Parathyroid adenoma (tissue), 2 donors: ENCODE measurements around the gene SMARCD1.

Source experiments
- H2AFZ ChIP-seq: fragments of 300-600 bp; sonication (generic); one replicate; pipeline ENCODE4 v1.7.0; 2017; ENCODE audit warnings: antibody characterized with exemption, mild to moderate bottlenecking
- H3K27ac ChIP-seq: fragments of 300-600 bp; sonication (generic); one replicate; pipeline ENCODE4 v1.7.0; 2017
- H3K27me3 ChIP-seq: fragments of 300-600 bp; sonication (generic); one replicate; pipeline ENCODE4 v1.7.0; 2017; ENCODE audit warnings: low read length; ENCODE audit not compliant: control insufficient read depth, insufficient read depth
- H3K36me3 ChIP-seq: fragments of 300-600 bp; sonication (generic); one replicate; pipeline ENCODE4 v1.7.0; 2017; ENCODE audit warnings: low read length; ENCODE audit not compliant: control insufficient read depth, insufficient read depth
- H3K4me1 ChIP-seq: fragments of 300-600 bp; sonication (generic); one replicate; pipeline ENCODE4 v1.7.0; 2017; ENCODE audit warnings: control low read depth
- H3K4me2 ChIP-seq: fragments of 300-600 bp; sonication (generic); one replicate; pipeline ENCODE4 v1.7.0; 2017; ENCODE audit warnings: low read length
- H3K4me3 ChIP-seq: fragments of 300-600 bp; sonication (generic); one replicate; pipeline ENCODE4 v1.7.0; 2017; ENCODE audit warnings: low read depth, low read length
- H3K79me2 ChIP-seq: fragments of 300-600 bp; sonication (generic); one replicate; pipeline ENCODE4 v1.7.0; 2017; ENCODE audit warnings: control low read depth
- H3K9ac ChIP-seq: fragments of 300-600 bp; sonication (generic); one replicate; pipeline ENCODE4 v1.7.0; 2017; ENCODE audit warnings: mild to moderate bottlenecking
- H3K9me3 ChIP-seq: fragments of 300-600 bp; sonication (generic); one replicate; pipeline ENCODE4 v1.7.0; 2017; ENCODE audit warnings: low read length; ENCODE audit not compliant: control insufficient read depth
- CTCF ChIP-seq: fragments of 300-600 bp; sonication (generic); IDR thresholded peaks from one replicate; pipeline ENCODE4 v1.7.0; 2017; ENCODE audit warnings: antibody characterized with exemption, mild to moderate bottlenecking
- donor health status: primary hyperparathyroidism.

SMARCD1 gene

GRCh38 chr12:50084775-50085614 lies at the start of gene SMARCD1:
SMARCD1 (plus strand) TSS chr12:50085342; CDS start chr12:50085370, 28 bp downstream.
- no peaks in the 10 kb centered on the region for H3K9me3 ChIP-seq
- H3K9ac ChIP-seq: peak within 1 kb of the TSS; percentile 68
- H3K36me3 ChIP-seq: no peaks in the 10 kb centered on the region
- peak within 1 kb of the TSS; percentile 73 for H3K4me2 ChIP-seq
- H3K27ac ChIP-seq: peak within 1 kb of the TSS; percentile 93
- peak within 1 kb of the TSS; percentile 79 for H3K4me3 ChIP-seq
- peak within 1 kb of the TSS; percentile 84 for H2AFZ ChIP-seq
- peaks cover 11% of the 10 kb centered on the region for H3K4me1 ChIP-seq
- H3K79me2 ChIP-seq: peaks cover 5% of the 10 kb centered on the region
- TF ChIP-seq CTCF: peak; percentile 52
- H3K27me3 ChIP-seq: no peaks in the 10 kb centered on the region

DNA sequence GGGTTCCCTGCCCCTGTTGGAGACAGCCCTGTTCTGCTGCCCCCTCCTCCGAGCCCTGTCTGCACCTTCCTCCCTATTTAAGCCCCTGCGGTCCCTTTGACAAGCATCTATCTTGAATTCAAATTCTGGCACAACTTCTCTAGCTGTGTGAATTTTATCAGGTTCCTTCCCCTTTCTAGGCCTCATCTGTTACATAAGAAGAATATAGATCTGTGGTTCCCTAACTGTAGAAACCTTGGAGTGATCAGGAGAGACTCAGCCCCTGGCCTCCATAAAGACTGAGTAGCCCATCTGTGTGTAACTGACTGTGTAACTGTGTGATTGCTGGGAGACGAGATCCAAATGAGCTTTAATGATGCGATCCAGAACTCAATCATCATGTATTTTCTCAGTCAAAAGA lies 46.8 kb upstream of the SMARCD1 start:
- Histone ChIP-seq H3K9me3 (no peaks in the 10 kb centered on the region), H2AFZ (no peak overlapping the region), H3K4me2 (no peak overlapping the region), H3K27me3 (no peaks in the 10 kb centered on the region), H3K79me2 (no peaks in the 10 kb centered on the region), H3K4me1 (no peaks in the 10 kb centered on the region), H3K9ac (no peak overlapping the region), H3K36me3 (no peaks in the 10 kb centered on the region), H3K4me3 (no peak overlapping the region), H3K27ac (no peak overlapping the region)
- TF ChIP-seq CTCF: no peak

GRCh38 chr12:50039151-50039835 lies 45.8 kb upstream of the SMARCD1 start:
- H3K79me2 ChIP-seq: no peaks in the 10 kb centered on the region
- no peaks in the 10 kb centered on the region for H3K27me3 ChIP-seq
- H2AFZ ChIP-seq: peak overlapping the region; percentile 10
- peak; percentile 94 for TF ChIP-seq CTCF
- no peak overlapping the region for H3K4me3 ChIP-seq
- no peak overlapping the region for H3K9ac ChIP-seq
- no peak overlapping the region for H3K27ac ChIP-seq
- H3K4me2 ChIP-seq: no peak overlapping the region
- no peaks in the 10 kb centered on the region for H3K9me3 ChIP-seq
- no peaks in the 10 kb centered on the region for H3K4me1 ChIP-seq
- H3K36me3 ChIP-seq: no peaks in the 10 kb centered on the region

GRCh38 chr12:50040657-50041056 lies 44.5 kb upstream of the SMARCD1 start:
- Histone ChIP-seq H3K9me3 (no peaks in the 10 kb centered on the region), H3K4me3 (no peak overlapping the region), H3K27me3 (no peaks in the 10 kb centered on the region), H3K9ac (no peak overlapping the region), H3K36me3 (no peaks in the 10 kb centered on the region), H3K27ac (no peak overlapping the region), H3K4me2 (no peak overlapping the region), H2AFZ (no peak overlapping the region), H3K4me1 (no peaks in the 10 kb centered on the region), H3K79me2 (no peaks in the 10 kb centered on the region)
- TF ChIP-seq CTCF: no peak
